ENCODE measurements around the gene UBE2L3.

- TF ChIP-seq GATA3 (IDR thresholded peaks at IDR 0.05; ENCODE audit: low read depth, low read length) (no peak), GATA2 (IDR thresholded peaks at IDR 0.05; ENCODE audit: low read depth, low read length) (no peak)
Measured at GRCh38 chr22:21626073-21626734, 58.7 kb downstream of the UBE2L3 start.

Measured in SH-SY5Y (cell line).